HG02623 (cell line): ENCODE data around the gene BCAS3.
"Not testable (repeated sequence)": the region's sequence is repeated elsewhere in the genome, so short reads cannot be mapped to it uniquely, and the experiment has no call there.

Experiments
- ATAC-seq: cut with Tn5 transposase; IDR thresholded peaks from one replicate; pipeline ENCODE4 v1.9.1; 2021; ENCODE audit warnings: moderate library complexity; ENCODE audit not compliant: unreplicated experiment

Gene BCAS3

DNA sequence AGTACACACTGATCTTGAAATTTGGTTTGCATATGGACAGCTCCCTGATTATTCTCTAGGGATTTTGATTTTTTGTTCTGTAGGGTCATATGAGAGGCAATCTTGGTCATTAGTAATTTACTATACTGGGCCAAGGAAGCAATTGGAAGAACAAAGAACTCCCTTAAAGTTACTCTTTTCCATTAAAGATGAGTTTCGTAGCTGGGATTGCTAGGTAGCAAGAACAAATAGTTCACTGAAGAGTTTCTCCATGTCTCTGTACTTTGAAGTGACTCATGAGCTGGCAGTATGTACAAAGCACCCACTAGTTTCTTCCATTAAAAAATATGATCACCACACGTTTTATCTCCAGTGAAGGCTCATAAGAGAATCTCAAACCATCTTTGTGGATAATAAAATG is 6.2 kb upstream of the BCAS3 start:
- ATAC-seq, result no peak

DNA sequence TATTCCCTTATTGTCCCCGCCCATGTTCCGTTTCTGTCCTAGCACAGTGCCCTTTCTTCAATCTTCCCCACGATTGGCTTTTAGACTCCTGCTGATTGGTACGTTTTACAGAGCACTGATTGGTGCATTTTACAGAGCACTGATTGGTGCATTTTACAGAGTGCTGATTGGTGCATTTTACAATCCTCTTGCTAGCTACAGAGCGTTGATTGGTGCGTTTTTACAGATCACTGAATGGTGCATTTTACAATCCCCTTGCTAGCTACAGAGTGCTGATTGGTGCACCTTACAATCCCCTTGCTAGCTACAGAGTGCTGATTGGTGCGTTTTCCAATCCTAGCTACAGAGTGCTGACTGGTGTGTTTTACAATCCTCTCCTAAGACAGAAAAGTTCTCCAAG is 3.0 kb upstream of the BCAS3 start:
- ATAC-seq, result not testable (repeated sequence)

DNA sequence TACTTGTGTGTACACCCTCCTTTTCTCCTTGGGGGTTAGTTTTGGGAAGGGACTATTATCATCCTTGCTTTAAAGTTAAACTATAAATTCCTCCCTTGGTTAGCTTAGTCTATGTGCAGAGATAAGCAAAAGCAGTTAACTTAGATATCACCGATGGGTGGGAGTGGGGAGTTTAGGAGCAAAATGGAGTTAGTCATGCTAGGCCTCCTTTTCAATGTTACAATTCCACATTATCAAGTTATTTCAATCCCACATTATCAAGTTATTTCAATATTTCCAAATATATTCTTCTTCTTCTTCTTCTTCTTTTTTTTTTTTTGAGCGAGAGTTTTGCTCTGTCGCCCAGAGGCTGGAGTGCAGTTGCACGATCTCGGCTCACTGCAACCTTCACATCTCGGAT is 1.7 kb upstream of the BCAS3 start:
- no peak for ATAC-seq

DNA sequence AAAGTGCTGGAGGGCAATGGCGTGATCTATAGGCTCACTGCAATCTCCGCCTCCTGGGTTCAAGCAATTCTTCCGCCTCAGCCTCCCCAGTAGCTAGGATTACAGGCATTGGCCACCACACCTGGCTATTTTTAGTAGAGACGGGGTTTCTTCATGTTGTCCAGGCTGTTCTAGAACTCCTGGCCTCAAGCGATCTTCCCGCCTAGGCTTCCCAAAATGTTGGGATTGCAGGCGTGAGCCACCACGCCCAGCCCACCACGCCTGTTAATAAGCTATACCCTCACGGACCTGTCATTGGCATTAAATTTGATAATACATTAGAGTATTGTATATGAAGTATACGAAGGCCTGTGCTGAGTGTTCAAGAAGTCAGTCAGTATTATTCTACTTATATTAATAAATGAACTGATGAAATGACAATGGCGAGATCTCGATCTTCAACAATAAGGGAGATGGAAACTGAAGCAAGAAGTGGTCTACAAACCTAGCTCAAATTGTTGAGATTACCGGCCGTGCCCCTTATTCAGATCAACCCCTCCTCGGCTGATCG is 818 bp upstream of the BCAS3 start:
- ATAC-seq, result no peak

DNA sequence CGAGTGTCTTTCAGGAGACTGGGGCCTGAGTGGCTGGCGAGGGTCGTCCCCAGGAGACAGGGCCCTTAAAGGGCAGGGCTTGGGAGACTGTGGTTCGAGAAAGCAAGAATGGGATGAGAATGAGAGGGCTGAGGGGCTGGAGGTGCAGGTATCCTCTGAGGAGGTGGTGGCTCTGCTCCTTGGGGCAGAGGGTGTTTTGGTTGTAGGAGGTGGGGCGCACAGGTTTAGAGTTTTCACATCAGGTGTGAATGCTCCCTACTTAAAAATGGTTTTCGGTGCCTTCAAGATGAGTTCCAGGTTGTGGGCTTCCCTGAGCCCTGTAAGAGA is 430 bp downstream of the BCAS3 start:
- ATAC-seq, result no peak

DNA sequence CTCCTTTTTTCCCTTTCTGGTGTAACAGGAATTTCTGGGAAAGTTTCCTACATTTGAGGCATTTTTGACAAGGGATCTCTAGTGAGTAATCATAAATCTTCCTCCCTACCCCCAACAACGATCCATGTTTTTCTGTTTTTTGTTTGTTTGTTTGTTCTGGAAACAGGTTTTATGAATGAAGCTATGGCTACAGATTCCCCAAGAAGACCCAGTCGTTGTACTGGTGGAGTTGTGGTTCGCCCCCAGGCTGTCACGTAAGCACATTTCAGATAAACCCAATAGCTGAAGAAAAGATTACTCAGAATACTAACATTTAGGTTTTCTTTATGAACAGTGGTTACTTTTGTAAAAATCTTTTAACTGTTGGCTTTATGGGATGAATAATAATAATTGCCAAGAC is 1.6 kb downstream of the BCAS3 start:
- no peak for ATAC-seq

DNA sequence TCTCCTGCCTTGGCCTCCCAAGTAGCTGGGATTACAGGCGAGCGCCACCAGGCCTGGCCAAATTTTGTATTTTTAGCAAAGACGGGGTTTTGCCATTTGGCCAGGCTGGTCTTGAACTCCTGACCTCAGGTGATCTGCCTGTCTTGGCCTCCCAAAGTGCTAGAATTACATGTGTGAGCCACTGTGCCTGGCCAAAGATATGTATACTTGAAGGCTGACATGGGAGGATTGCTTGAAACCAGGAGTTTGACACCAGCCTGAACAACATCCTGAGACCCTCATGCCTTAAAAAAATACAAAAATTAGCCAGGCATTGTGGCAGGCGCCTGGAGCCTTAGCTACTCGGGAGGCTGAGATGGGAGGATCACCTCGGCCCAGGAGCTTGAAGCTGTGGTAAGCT is 3.1 kb downstream of the BCAS3 start:
- no peak for ATAC-seq

DNA sequence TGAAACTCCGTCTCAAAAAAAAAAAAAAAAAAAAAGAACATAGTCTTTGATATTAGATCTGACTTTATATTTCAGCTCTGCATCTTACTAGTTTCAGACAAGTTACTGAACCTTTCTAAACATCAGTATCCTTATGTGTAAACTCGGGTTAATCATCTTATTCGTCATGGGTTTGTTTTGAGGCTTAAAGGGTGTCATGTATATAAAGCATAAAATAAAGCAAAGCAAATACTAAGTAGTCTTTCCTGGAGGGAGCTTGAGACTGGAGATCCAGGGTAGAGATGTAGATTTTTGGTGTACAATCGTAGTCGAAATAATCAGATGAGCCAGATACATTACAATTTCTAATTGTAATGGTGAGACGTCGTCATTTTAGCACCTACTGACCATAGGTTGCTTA is 7.8 kb downstream of the BCAS3 start:
- no peak for ATAC-seq

DNA sequence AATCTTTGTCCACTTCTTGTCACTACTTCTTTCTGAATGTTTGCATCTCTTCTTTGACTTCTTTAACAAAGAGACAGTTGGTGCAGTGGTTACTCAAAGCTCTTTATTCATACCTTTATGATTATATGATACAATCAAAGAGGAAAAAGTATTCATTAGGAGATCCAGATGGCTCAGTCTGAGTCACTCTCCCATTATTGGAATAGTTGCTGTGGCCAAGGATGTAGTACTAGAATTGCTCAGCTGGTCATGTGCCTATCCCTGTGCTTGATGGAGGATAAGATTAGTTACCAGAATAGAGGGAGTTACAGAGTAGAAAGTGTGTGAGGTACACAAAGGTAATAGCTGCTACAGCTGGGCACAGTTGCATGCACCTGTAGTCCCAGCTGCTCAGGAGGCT is 18.3 kb downstream of the BCAS3 start:
- no peak for ATAC-seq

DNA sequence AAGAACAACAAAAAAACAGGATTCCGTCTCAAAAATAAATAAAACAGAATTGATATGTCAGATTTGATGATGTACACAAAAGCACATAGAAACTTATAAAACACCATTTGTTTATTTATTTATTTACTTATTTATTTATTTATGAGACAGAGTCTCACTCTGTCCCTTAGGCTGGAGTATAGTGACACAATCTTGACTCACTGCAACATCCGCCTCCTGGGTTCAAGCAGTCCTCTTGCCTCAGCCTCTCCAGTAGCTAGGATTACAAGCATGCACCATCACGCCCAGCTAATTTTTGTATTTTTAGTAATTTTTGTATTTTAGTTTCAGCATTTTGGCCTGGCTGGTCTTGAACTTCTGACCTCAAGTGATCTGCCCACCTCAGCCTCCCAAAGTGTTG is 21.4 kb downstream of the BCAS3 start:
- no peak for ATAC-seq

DNA sequence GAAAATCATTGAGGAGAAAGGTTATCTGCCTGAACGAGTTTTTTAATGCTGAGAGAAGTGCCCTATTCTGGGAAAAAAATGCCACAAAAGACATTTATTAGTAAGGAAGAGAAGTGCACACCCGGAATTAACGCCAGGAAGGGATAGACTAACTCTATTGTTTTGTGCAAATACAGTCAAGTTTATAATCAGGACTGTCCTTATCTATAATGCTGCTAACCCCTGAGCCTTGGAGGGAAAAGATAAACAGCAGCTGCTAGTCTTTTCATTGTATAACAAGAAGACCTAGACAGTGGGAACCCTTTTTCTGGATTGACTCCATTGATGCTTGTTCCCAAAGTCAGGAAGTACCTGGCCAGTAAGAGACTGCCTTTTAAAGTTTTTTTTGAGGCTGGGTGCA is 26.5 kb downstream of the BCAS3 start:
- no peak for ATAC-seq

DNA sequence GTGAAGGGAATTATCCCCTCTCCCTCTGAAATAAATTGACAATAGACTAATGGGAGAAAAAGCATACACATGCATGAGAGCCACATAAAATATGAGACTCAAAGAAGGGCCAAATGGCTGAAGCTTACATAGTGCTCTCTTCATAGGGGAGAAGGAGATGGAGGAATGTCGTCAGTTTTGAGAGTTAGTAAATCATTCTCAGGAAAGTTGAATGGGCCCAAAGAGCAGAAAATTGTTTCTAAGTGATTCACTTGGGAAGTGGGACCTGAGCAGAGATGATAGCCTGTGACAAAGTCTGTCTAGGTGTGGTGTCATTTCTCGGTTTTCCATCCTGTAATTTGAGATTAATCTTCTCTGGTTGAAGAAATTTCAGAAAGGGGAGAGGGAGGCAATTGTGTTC is 35.0 kb downstream of the BCAS3 start:
- ATAC-seq, result no peak

DNA sequence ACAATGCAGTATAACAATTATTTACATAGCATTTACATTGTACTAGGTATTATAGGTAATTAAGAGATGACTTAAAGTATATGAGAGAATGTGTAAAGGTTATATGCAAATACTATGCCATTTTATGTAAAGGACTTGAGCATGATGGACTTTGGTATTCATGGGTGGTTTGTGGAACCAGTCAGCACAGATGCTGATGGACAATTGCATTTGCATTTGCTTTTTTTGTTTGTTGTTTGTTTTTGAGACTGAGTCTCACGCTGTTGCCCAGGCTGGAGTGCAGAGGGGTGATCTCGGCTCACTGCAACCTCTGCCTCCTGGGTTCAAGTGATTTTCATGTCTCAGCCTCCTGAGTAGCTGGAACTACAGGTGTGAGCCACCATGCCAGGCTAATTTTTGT is 36.0 kb downstream of the BCAS3 start:
- no peak for ATAC-seq

DNA sequence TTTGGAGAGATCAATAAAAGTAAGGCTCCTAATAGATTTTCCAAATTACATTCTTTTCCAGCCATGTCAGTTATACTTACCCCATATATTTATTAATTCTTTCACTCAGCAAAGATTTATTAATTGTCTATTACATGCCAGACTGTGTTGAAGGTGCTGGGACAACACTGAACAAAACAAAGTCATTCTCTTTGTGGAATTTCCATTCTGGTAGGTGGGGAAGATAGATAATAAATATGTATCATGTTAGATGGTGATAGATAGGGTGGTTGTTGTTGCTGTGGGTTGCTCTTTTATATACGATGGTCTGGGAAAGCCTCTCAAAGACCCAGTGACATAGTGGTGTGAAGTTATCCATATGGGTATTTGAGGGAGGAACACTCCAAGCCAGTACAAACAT is 39.1 kb downstream of the BCAS3 start:
- ATAC-seq, result no peak

DNA sequence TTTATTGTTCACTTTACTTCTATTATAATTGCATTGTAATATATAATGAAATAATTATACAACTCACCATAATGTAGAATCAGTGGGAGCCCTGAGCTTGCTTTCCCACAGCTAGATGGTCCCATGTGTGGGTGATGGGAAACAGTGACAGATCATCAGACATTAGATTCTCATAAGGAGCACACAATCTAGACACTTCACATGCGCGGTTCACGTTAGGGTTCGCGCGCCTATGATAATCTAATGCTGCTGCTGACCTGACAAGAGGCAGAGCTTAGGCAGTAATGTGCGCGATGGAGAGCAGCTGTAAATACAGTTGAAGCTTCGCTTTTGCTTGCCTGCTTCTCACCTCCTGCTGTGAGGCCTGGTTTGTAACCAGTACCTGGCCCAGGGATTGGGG is 40.2 kb downstream of the BCAS3 start:
- no peak for ATAC-seq

DNA sequence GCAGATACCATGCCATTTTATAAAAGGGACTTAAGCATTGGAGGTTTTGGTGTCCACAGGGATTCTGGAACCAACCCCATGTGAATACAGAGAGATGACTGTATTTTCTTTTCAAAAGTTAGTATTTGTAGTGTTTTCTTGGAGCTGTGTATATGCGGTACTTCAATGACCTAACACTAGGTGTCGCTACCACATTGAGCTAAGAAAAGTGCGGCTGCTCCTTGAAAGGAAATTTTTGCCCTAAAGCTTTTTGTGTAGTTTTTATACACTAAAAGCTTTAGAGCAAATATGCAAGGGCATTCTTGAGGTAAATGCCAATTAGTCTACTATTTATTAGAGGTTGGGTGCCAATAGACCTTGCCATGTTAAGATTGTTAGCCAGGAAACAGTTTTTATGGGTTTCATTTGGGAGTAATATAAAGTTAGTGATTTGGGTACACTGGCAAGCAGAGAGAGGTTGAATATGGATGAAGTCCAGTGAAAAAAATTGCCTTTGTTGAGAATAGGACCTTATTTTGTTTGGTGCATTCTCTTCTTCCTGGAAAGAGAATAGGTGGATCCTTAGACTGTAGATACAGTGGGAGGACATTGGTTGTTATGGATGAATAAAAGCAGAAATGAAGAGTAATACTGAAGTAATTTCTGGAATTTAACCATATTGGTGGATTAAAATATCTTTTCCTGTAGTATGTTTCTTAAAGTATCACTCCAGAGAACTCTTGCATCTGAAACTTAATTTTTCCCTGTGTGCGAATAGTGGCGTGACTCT is 43.3 kb downstream of the BCAS3 start:
- ATAC-seq, result no peak

DNA sequence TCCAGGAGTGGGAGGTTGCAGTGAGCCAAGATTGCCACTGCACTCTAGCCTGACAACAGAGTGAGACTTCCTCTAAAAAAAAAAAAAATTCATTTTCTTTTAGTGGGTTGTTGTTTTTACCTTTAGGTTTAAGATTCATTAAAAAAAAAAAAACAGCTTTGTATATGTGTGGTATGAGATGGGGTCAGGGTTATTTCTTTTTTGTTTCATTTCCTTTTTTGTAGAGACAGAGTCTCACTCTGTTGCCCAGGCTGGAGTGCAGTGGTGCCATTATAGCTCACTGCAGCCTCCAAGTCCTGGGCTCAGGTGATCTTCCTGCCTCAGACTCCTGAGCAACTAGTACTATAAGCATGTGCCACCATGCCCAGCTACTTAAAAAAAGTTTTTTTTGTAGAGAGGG is 47.0 kb downstream of the BCAS3 start:
- ATAC-seq, result peak; percentile 60

DNA sequence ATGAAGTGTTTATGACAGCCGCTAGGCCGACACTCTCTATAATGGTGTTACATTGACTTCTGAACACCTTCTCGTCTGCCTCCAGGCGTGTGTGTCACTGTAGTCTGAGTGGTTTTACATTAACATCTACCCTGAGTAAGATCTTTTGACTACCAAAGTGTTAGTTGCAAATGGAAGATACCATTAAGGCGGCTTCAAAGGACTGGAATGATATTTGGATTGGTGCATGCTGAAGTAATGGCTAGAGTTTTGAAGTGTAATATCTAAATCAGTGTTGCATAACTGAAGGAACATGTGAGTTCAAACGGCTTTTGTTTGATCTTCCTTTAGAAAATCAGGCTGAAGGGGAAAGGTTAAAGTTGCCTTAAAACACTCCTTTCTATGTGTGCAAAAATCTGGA is 52.2 kb downstream of the BCAS3 start:
- no peak for ATAC-seq

DNA sequence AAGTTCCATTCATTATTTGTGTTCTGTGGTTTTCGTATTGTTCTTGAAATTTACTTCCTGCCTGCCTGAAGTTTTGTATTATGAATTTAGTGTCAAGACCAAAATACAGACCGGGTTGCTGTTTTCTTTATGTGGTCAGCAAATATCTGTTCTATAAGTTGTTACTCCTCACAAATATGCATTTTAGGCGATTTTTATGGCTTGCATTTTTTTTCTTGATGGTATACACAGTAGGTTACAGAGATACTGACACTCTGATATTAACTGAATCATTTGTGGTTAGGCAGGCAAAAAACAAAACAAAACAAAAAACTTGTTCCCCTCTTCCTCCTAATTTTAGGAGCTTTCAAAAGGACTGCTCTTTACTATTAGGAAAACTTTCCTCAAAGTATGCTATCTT is 52.6 kb downstream of the BCAS3 start:
- no peak for ATAC-seq

DNA sequence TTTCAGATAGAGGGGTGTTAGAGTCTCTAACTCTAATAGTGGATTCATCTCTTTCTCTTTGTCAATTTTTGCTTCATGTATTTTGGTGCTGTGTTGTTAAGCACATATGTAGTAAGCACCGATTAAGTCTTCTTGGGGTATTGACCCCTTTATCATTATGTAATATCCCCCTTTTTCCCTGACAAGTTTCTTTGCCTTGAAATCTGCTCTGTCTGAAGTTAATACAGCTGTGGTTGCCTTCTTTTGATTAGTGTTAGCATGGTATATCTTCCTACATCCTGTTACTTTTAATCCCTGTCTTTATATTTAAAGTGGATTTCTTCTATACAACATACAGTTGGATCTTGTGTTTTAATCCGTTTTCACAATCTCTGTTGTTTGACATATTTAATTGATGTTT is 60.6 kb downstream of the BCAS3 start:
- ATAC-seq, result no peak

DNA sequence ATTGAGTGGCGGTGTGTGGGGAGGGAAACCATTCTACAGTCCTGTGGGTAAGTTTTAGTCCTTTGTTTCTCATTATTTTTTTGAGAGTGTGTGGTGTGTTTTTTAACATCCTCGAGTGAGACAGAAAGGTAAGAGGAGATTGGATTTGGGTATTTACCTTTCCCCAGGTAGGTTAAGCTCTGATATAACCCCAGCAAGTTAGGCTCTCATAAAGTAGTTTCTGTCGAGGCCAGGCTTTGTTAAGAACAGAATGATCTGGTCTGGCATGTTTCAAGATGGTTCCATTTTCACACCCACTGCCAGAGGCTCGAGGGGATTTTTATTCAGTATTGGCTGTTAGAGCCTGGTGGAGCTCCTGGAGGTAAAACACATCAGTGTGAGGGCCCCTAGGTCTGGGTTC is 62.9 kb downstream of the BCAS3 start:
- ATAC-seq, result no peak

DNA sequence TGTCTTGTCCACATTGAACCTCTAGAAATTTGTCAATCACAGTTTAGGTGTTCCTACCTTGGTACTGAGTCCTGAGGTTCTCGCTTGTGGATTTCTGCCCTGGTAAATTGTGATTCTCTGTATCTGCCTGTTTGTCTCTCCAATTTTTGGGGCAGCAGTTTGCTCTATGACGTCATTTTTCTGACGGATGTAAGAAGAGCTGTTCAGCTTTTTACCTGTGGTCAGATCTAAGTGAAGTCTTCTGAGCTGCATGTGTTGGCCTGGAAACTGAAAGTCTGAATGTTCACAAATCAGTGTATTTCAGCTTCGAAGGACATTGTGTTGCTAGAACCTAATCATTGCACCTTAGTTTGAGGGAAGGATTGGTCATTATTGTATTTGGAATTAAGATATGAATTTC is 63.4 kb downstream of the BCAS3 start:
- ATAC-seq, result no peak

DNA sequence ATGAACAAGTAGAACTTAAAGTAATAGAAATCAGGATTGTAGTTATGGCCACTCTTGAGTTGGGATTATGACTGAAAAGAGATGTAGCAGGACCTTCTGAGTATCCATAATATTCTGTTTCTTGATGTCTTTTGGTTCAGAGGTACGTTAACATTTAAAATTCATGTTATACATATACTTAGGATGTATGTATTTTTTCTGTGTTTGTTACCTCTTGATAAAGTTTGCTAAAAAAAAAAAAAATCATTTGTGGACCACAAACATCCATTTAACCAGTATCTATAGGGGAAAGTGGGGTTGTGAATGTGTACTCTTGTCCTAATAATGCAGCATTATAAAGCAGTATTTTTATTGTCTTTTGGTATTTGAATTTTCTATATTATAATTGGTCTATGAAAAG is 65.6 kb downstream of the BCAS3 start:
- ATAC-seq, result no peak
